H1 (cell line): ENCODE results near the gene CAST. TPM values are rescaled to one million over a fixed set of nuclear protein-coding genes. Genes with fewer than 3 reads are reported as not detected.

Experiments used
- CTCF ChIA-PET: fragments of 300-600 bp; sonication (Branson Sonifier 250); formaldehyde crosslinking; loops from one replicate; lab custom pipeline; 2021; ENCODE audit not compliant: partially characterized antibody; lab: Charles Lee
- POLR2A ChIA-PET: fragments of 300-600 bp; sonication (Branson Sonifier 250); formaldehyde crosslinking; loops from one replicate; lab custom pipeline; 2021; ENCODE audit warnings: inconsistent platforms; ENCODE audit not compliant: partially characterized antibody; lab: Charles Lee
- DNase-seq, 2 experiments: peaks; one replicate each; pipeline versions ENCODE4 v3.0.0 to v3.0.0-alpha.2; 2010 to 2022; ENCODE audit warnings: low spot score in 2 of 2, low read depth in 1 of 2, mixed read lengths in 1 of 2
- FAIRE-seq: peaks from 2 replicates; lab custom pipeline; 2011; peaks lifted over from hg19 to GRCh38; lab: Jason Lieb, UNC
- H2AFZ ChIP-seq: 2 replicates; pipeline ENCODE4 v1.8.1; 2012; ENCODE audit warnings: low read length, inconsistent platforms
- H2AK5ac ChIP-seq: 2 replicates; pipeline ENCODE4 v1.6.1; 2013; ENCODE audit warnings: low read depth, low read length
- H2BK120ac ChIP-seq: replicated peaks from 2 replicates; pipeline ENCODE3; 2013; ENCODE audit warnings: low read depth, low read length, inconsistent platforms
- H2BK12ac ChIP-seq: 2 replicates; pipeline ENCODE4 v1.6.1; 2013; ENCODE audit warnings: low read depth, low read length
- H2BK15ac ChIP-seq: 2 replicates; pipeline ENCODE4 v1.6.1; 2013; ENCODE audit warnings: low read length
- H2BK20ac ChIP-seq: 2 replicates; pipeline ENCODE4 v1.6.1; 2013; ENCODE audit warnings: low read length
- H2BK5ac ChIP-seq: 2 replicates; pipeline ENCODE4 v1.6.1; 2013; ENCODE audit warnings: low read depth, low read length
- H3K14ac ChIP-seq: 2 replicates; pipeline ENCODE4 v1.6.1; 2013; ENCODE audit warnings: inconsistent platforms; ENCODE audit not compliant: insufficient read length
- H3K18ac ChIP-seq: 2 replicates; pipeline ENCODE4 v1.6.1; 2013; ENCODE audit warnings: low read length; ENCODE audit errors: extremely low read depth
- H3K23ac ChIP-seq: 2 replicates; pipeline ENCODE4 v1.6.1; 2013; ENCODE audit warnings: inconsistent platforms; ENCODE audit not compliant: insufficient read length
- H3K23me2 ChIP-seq: 2 replicates; pipeline ENCODE4 v1.6.1; 2013; ENCODE audit warnings: low read depth, low read length
- H3K27ac ChIP-seq: 2 replicates; pipeline ENCODE4 v1.6.1; 2011; ENCODE audit warnings: low read depth, low read length, inconsistent platforms
- H3K27me3 ChIP-seq, 4 experiments: replicated peaks in 1 of 4; 1 replicate in 1 of 4; 2 replicates in 3 of 4; pipeline versions ENCODE4 v1.6.1 to v1.8.1; 2011 to 2013; ENCODE audit warnings: low read length in 3 of 4, mild to moderate bottlenecking in 3 of 4, inconsistent platforms in 2 of 4, mixed read lengths in 2 of 4, moderate library complexity in 1 of 4; ENCODE audit not compliant: control insufficient read depth in 3 of 4, insufficient read depth in 3 of 4; ENCODE audit errors: extremely low read depth in 1 of 4
- H3K36me3 ChIP-seq, 4 experiments: 2 replicates each; pipeline versions ENCODE4 v1.6.1 to v1.8.1; 2011 to 2013; ENCODE audit warnings: mild to moderate bottlenecking in 4 of 4, low read length in 3 of 4, moderate library complexity in 2 of 4, control low read depth in 1 of 4, inconsistent platforms in 1 of 4; ENCODE audit not compliant: insufficient read depth in 4 of 4, control insufficient read depth in 2 of 4
- H3K4ac ChIP-seq: replicated peaks from 2 replicates; pipeline ENCODE3; 2013; ENCODE audit warnings: low read length, low read depth, mixed read lengths, inconsistent platforms; ENCODE audit not compliant: insufficient read length
- H3K4me1 ChIP-seq, 4 experiments: replicated peaks in 1 of 4; 1 replicate in 1 of 4; 2 replicates in 3 of 4; pipeline versions ENCODE4 v1.6.1 to v1.8.1; 2011 to 2013; ENCODE audit warnings: low read length in 3 of 4, inconsistent platforms in 2 of 4, mixed read lengths in 1 of 4; ENCODE audit not compliant: insufficient read depth in 4 of 4, control insufficient read depth in 3 of 4
- H3K4me2 ChIP-seq, 2 experiments: 2 replicates each; pipeline versions ENCODE4 v1.6.1 to v1.8.1; 2011 to 2013; ENCODE audit warnings: low read depth in 2 of 2, low read length in 2 of 2, control low read depth in 1 of 2, inconsistent platforms in 1 of 2, mild to moderate bottlenecking in 1 of 2; ENCODE audit not compliant: insufficient read depth in 1 of 2
- H3K4me3 ChIP-seq, 4 experiments: fragments of 200-600, 300-600 bp in 1 of 4; sonication (generic), shearing (Covaris generic), sonication (Bioruptor Twin) in 1 of 4; 2 replicates each; pipeline versions ENCODE4 v1.5.1 to v1.8.1; 2011 to 2016; ENCODE audit warnings: low read length in 4 of 4, low read depth in 3 of 4, control low read depth in 2 of 4, inconsistent platforms in 2 of 4, mild to moderate bottlenecking in 2 of 4, mixed read lengths in 1 of 4, moderate library complexity in 1 of 4; ENCODE audit not compliant: insufficient read depth in 2 of 4; ENCODE audit errors: extremely low read depth in 1 of 4
- H3K56ac ChIP-seq: replicated peaks from 2 replicates; pipeline ENCODE3; 2013; ENCODE audit warnings: low read depth, mild to moderate bottlenecking, mixed read lengths, low read length, inconsistent platforms; ENCODE audit not compliant: insufficient read length
- H3K79me1 ChIP-seq: 2 replicates; pipeline ENCODE4 v1.6.1; 2013; ENCODE audit warnings: low read depth, low read length, control low read depth
- H3K79me2 ChIP-seq, 2 experiments: 2 replicates each; pipeline versions ENCODE4 v1.6.1 to v1.8.1; 2012 to 2013; ENCODE audit warnings: low read length in 2 of 2, mild to moderate bottlenecking in 2 of 2, inconsistent platforms in 1 of 2; ENCODE audit not compliant: insufficient read depth in 2 of 2, control insufficient read depth in 1 of 2
- H3K9ac ChIP-seq, 4 experiments: replicated peaks in 1 of 4; 1 replicate in 1 of 4; 2 replicates in 3 of 4; pipeline versions ENCODE4 v1.6.1 to v1.8.1; 2011 to 2013; ENCODE audit warnings: low read depth in 3 of 4, low read length in 3 of 4, control low read depth in 2 of 4, mild to moderate bottlenecking in 2 of 4, moderate library complexity in 2 of 4, inconsistent platforms in 1 of 4; ENCODE audit errors: extremely low read depth in 1 of 4
- H3K9me3 ChIP-seq, 2 experiments: 2 replicates each; pipeline versions ENCODE4 v1.6.1 to v1.8.1; 2012 to 2013; ENCODE audit warnings: mild to moderate bottlenecking in 2 of 2, moderate library complexity in 2 of 2, control low read depth in 1 of 2, inconsistent platforms in 1 of 2, low read depth in 1 of 2, low read length in 1 of 2, mixed read lengths in 1 of 2; ENCODE audit not compliant: insufficient read depth in 2 of 2
- H4K20me1 ChIP-seq, 2 experiments: replicated peaks in 1 of 2; 2 replicates each; pipeline versions ENCODE3 to v1.8.1; 2011 to 2013; ENCODE audit warnings: inconsistent platforms in 2 of 2, low read length in 2 of 2, mild to moderate bottlenecking in 1 of 2; ENCODE audit not compliant: insufficient read depth in 2 of 2, control insufficient read depth in 1 of 2
- H4K5ac ChIP-seq: 2 replicates; pipeline ENCODE4 v1.6.1; 2013; ENCODE audit warnings: low read length, low read depth, mixed read lengths, inconsistent platforms; ENCODE audit not compliant: insufficient read length
- H4K8ac ChIP-seq: 2 replicates; pipeline ENCODE4 v1.8.0; 2013; ENCODE audit warnings: mild to moderate bottlenecking, moderate library complexity, low read length, inconsistent platforms; ENCODE audit not compliant: insufficient read depth; ENCODE audit errors: extremely low read depth
- H4K91ac ChIP-seq: replicated peaks from 2 replicates; pipeline ENCODE3; 2013; ENCODE audit warnings: low read length, mixed read lengths, inconsistent platforms; ENCODE audit not compliant: insufficient read length
- KDM5A ChIP-seq: fragments of 200-600 bp; IDR thresholded peaks from 2 replicates; pipeline ENCODE4 v1.7.1; 2012; ENCODE audit warnings: mild to moderate bottlenecking, low read length, inconsistent platforms, mixed read lengths
- RFX5 ChIP-seq: IDR thresholded peaks from 2 replicates; pipeline ENCODE4 v1.6.1; 2011; ENCODE audit warnings: low read depth, low read length, improper control_type of control experiment, borderline replicate concordance
- WGBS, 2 experiments: shearing (Covaris generic) in 1 of 2; methylation state at CpG; one replicate each; pipeline versions ENCODE4 v1.1.6 to v1.1.7; 2013 to 2015; ENCODE audit warnings: low lambda C conversion rate in 2 of 2, mixed read lengths in 2 of 2, inconsistent platforms in 1 of 2, low coverage in 1 of 2, missing lambda C conversion rate in 1 of 2; ENCODE audit not compliant: insufficient replicate concordance in 2 of 2, insufficient coverage in 1 of 2, insufficient read length in 1 of 2; ENCODE audit errors: extremely low coverage in 1 of 2, missing lambda C conversion rate in 1 of 2; 5-methylcytosine and 5-hydroxymethylcytosine counted together
- polyA plus RNA-seq, 7 experiments: library from polyadenylated mRNA; depleted of rRNA in 3 of 7; stranded (reverse) in 5 of 7; unstranded in 2 of 7; fragments of >200 nt in 5 of 7; fragments of 200-250 nt in 2 of 7; gene quantifications; 1 replicate in 5 of 7; 2 replicates in 1 of 7; 4 replicates in 1 of 7; pipeline versions ENCODE4 v1.2.1 to v1.2.3, GENCODE V29; 2011 to 2013; ENCODE audit warnings: missing spikeins in 2 of 7, mixed read lengths in 2 of 7
- total RNA-seq: library from RNA; stranded (reverse); fragmentation: NEBNext Ultra II Directional; extraction: Animal tissue kit (Norgen Biotek cat#: 25700); gene quantifications from 2 replicates; pipeline ENCODE4 v1.2.1, GENCODE V29; 2021

Gene CAST
- total and polyA plus RNA-seq, 2 of the 8 experiments (the other 6 are each of a cell fraction or from before 2014, with no cell fraction given): 9.0 to 48.2 TPM

- TF ChIP-seq KDM5A: no peak
- TF ChIP-seq RFX5: no peak
- TF ChIP-seq, all 59 proteins: peak for 0
- Histone ChIP-seq H3K4me1 (no peaks in the 10 kb centered on the region), H3K18ac (no peak overlapping the region), H3K9me3 (no peaks in the 10 kb centered on the region), H2AFZ (no peak overlapping the region), H4K91ac (no peak overlapping the region), H2BK12ac (no peak overlapping the region), H3K4ac (no peak overlapping the region), H2BK5ac (no peak overlapping the region), H3K23me2 (no peaks in the 10 kb centered on the region), H2BK15ac (no peak overlapping the region), H3K23ac (no peak overlapping the region), H3K27ac (no peak overlapping the region), H3K36me3 (no peaks in the 10 kb centered on the region), H3K14ac (no peak overlapping the region), H4K5ac (no peak overlapping the region), H3K79me2 (no peaks in the 10 kb centered on the region), H3K9ac (no peak overlapping the region), H2BK120ac (no peak overlapping the region), H3K4me2 (no peak overlapping the region), H3K27me3 (no peaks in the 10 kb centered on the region), H2BK20ac (no peak overlapping the region), H3K56ac (no peak overlapping the region), H3K4me3 (no peak overlapping the region), H3K79me1 (no peaks in the 10 kb centered on the region), H4K8ac (no peak overlapping the region), H2AK5ac (no peak overlapping the region), H4K20me1 (no peaks in the 10 kb centered on the region)
- no peak for DNase-seq
- no peak for FAIRE-seq
- ChIA-PET POLR2A (interaction anchor here (0.7 kb wide), 1 partner anchor 470 kb away, joined by 3 read pairs; no protein-coding TSS in a partner anchor), CTCF (no interaction called here)
- WGBS, 2 experiments: 85% methylated on average over 2 of the region's 2 CpGs; no CpG with 5 or more reads in 1 of the 2 experiments
These were observed 19.9 kb upstream of the CAST start for GRCh38 chr5:96642281-96642640.
